OCI-LY1 (cell line): ENCODE measurements around the gene ZBBX.

Experiments used
- H2AFZ ChIP-seq: fragments of 200-600 bp; sonication (generic), shearing (Covaris generic); 2 replicates; pipeline ENCODE4 v1.6.0; 2014; ENCODE audit warnings: antibody characterized with exemption, mild to moderate bottlenecking, low read length
- H3F3A ChIP-seq: fragments of 200-600 bp; sonication (generic), shearing (Covaris generic); 2 replicates; pipeline ENCODE4 v1.6.0; 2014; ENCODE audit warnings: mild to moderate bottlenecking, antibody characterized with exemption, low read length, moderate library complexity; ENCODE audit not compliant: insufficient read depth
- H3K27ac ChIP-seq: fragments of 200-600 bp; sonication (generic); 2 replicates; pipeline ENCODE4 v1.5.1; 2014; ENCODE audit warnings: low read length, mixed run types, mild to moderate bottlenecking, low read depth; ENCODE audit not compliant: poor library complexity, severe bottlenecking
- H3K27me3 ChIP-seq: fragments of 200-600 bp; sonication (generic); 2 replicates; pipeline ENCODE4 v1.6.0; 2014; ENCODE audit warnings: antibody characterized with exemption, mild to moderate bottlenecking, low read length, moderate library complexity; ENCODE audit not compliant: insufficient read depth
- H3K36me3 ChIP-seq: fragments of 200-600 bp; sonication (generic); 2 replicates; pipeline ENCODE4 v1.6.1; 2014; ENCODE audit warnings: mild to moderate bottlenecking, antibody characterized with exemption, low read length, moderate library complexity, mixed read lengths; ENCODE audit not compliant: insufficient read depth
- H3K4me1 ChIP-seq: fragments of 200-600 bp; sonication (generic); 2 replicates; pipeline ENCODE4 v1.5.1; 2014; ENCODE audit warnings: mild to moderate bottlenecking, low read length, moderate library complexity; ENCODE audit not compliant: insufficient read depth, severe bottlenecking
- H3K4me2 ChIP-seq: fragments of 200-600 bp; sonication (generic), shearing (Covaris generic); 2 replicates; pipeline ENCODE4 v1.6.1; 2014; ENCODE audit warnings: low read length
- H3K4me3 ChIP-seq: fragments of 200-600 bp; sonication (generic); 2 replicates; pipeline ENCODE4 v1.5.1; 2014; ENCODE audit warnings: low read length, low read depth, mild to moderate bottlenecking, mixed read lengths; ENCODE audit not compliant: poor library complexity, severe bottlenecking
- H3K79me2 ChIP-seq: fragments of 200-600 bp; shearing (Covaris generic); 2 replicates; pipeline ENCODE4 v1.6.1; 2016; ENCODE audit warnings: mixed run types, low read length, mixed read lengths; ENCODE audit not compliant: insufficient read depth
- H3K9ac ChIP-seq: fragments of 200-600 bp; sonication (generic), shearing (Covaris generic); 2 replicates; pipeline ENCODE4 v1.6.1; 2014; ENCODE audit warnings: mild to moderate bottlenecking, low read length, mixed read lengths
- H3K9me2 ChIP-seq: fragments of 200-600 bp; sonication (generic), shearing (Covaris generic); 2 replicates; pipeline ENCODE4 v1.6.1; 2014; ENCODE audit warnings: low read depth, mild to moderate bottlenecking, low read length, mixed read lengths
- H3K9me3 ChIP-seq: fragments of 200-600 bp; shearing (Covaris generic); 2 replicates; pipeline ENCODE4 v1.6.1; 2014; ENCODE audit warnings: low read length, mixed read lengths
- H4K20me1 ChIP-seq: fragments of 200-600 bp; sonication (generic), shearing (Covaris generic); 2 replicates; pipeline ENCODE4 v1.6.0; 2016; ENCODE audit warnings: mild to moderate bottlenecking, low read length; ENCODE audit not compliant: insufficient read depth
- EZH2 ChIP-seq: fragments of 200-600 bp; sonication (generic), shearing (Covaris generic); IDR thresholded peaks from 2 replicates; pipeline ENCODE4 v1.8.0; 2017; ENCODE audit warnings: borderline replicate concordance, mixed run types, mild to moderate bottlenecking, antibody characterized with exemption, low read length, moderate library complexity, mixed read lengths
- TF ChIP-seq, protein P1 (sequence below): fragments of 200-600 bp; sonication (generic), shearing (Covaris generic); IDR thresholded peaks from 2 replicates; pipeline ENCODE4 v1.5.1; 2017; ENCODE audit warnings: mild to moderate bottlenecking, antibody characterized with exemption, low read length, moderate library complexity, mixed read lengths

The ZBBX gene

DNA sequence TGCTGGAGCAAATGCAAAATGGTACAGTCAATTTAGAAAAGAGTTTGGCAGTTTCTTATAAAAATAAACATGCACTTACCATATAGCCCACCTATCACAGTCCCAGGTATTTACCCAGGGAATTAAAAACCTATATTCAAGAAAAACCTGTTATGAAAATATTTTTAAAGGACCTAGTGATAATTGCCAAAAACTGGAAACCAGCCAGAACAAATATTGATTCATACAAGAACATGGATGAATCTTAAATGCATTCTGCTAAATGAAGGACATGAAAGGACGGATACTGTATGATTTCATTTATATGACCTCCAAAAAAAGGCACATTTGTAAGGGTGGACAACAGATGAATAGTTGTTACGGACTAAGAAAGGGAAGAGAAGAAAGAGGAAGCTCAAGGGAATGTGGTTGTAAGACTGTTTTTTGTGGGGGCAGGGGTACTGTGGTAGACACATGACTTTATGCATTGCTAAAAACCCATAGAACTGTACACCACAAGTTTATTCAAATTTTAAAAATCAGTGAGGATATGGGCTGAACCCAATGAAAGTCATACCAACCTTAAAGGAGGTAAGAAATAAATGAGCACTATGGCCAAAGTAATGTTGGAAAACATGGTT is 61.0 kb downstream of the ZBBX start:
- H3K4me1 ChIP-seq, result no peaks in the 10 kb centered on the region
- no peaks in the 10 kb centered on the region for H3K9me2 ChIP-seq
- H3K9me3 ChIP-seq, result no peaks in the 10 kb centered on the region
- H3K36me3 ChIP-seq, result no peaks in the 10 kb centered on the region
- H2AFZ ChIP-seq, result no peak overlapping the region
- TF ChIP-seq, protein P1, sequence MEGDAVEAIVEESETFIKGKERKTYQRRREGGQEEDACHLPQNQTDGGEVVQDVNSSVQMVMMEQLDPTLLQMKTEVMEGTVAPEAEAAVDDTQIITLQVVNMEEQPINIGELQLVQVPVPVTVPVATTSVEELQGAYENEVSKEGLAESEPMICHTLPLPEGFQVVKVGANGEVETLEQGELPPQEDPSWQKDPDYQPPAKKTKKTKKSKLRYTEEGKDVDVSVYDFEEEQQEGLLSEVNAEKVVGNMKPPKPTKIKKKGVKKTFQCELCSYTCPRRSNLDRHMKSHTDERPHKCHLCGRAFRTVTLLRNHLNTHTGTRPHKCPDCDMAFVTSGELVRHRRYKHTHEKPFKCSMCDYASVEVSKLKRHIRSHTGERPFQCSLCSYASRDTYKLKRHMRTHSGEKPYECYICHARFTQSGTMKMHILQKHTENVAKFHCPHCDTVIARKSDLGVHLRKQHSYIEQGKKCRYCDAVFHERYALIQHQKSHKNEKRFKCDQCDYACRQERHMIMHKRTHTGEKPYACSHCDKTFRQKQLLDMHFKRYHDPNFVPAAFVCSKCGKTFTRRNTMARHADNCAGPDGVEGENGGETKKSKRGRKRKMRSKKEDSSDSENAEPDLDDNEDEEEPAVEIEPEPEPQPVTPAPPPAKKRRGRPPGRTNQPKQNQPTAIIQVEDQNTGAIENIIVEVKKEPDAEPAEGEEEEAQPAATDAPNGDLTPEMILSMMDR, result no peak
- no peak for TF ChIP-seq EZH2
- no peaks in the 10 kb centered on the region for H3K27me3 ChIP-seq
- H4K20me1 ChIP-seq, result no peaks in the 10 kb centered on the region
- H3K4me2 ChIP-seq, result no peak overlapping the region
- no peaks in the 10 kb centered on the region for H3K79me2 ChIP-seq
- no peaks in the 10 kb centered on the region for H3F3A ChIP-seq
- no peak overlapping the region for H3K4me3 ChIP-seq
- no peak overlapping the region for H3K27ac ChIP-seq
- H3K9ac ChIP-seq, result no peak overlapping the region

DNA sequence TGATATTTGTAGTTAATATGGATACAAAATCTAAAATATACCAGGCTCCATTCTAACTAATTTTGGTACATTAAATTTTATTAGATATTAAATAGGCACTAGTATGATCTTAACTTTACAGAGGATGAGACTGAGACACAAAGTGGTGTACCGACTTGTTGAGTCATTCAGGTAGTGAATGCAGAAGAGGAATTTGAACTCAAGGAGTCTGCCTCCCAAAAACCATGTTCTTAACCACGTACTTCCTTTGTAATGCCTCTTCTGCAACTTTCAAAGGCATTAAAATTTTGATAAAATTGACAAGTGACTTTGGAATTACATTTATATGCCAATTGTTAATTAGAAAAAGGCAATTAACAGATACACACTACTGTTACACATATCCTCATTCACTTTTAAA is 61.8 kb downstream of the ZBBX start:
- no peak for TF ChIP-seq EZH2
- TF ChIP-seq, protein P1, result no peak
- Histone ChIP-seq H2AFZ (no peak overlapping the region), H3K27ac (no peak overlapping the region), H3K9ac (no peak overlapping the region), H4K20me1 (no peaks in the 10 kb centered on the region), H3K9me2 (no peaks in the 10 kb centered on the region), H3K4me2 (no peak overlapping the region), H3K4me1 (no peaks in the 10 kb centered on the region), H3F3A (no peaks in the 10 kb centered on the region), H3K36me3 (no peaks in the 10 kb centered on the region), H3K4me3 (no peak overlapping the region), H3K9me3 (no peaks in the 10 kb centered on the region), H3K27me3 (no peaks in the 10 kb centered on the region), H3K79me2 (no peaks in the 10 kb centered on the region)

DNA sequence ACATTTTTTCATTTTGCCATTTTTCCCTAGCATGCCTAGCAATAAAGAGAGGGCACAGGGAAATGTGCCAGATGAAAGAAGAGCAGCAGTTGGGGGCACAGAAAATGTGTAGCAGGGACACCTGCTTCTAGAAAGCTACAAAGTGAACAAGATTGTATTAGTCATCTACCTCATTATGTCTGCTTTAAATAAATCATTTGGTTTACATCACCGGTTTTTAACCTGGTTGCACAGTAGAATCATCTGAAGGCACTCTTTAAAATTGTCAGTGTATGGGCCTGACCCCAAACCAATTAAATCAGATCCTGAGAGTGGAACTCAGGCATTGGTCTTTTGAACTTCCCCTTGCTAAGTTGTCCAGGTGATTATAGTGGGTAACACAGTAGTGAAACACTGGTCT is 73.8 kb downstream of the ZBBX start:
- Histone ChIP-seq H3K27ac (no peak overlapping the region), H3K4me3 (no peak overlapping the region), H3K36me3 (no peaks in the 10 kb centered on the region), H2AFZ (no peak overlapping the region), H3K9me3 (no peaks in the 10 kb centered on the region), H3K79me2 (no peaks in the 10 kb centered on the region), H3K4me2 (no peak overlapping the region), H4K20me1 (no peaks in the 10 kb centered on the region), H3F3A (no peaks in the 10 kb centered on the region), H3K27me3 (no peaks in the 10 kb centered on the region), H3K9ac (no peak overlapping the region), H3K9me2 (no peaks in the 10 kb centered on the region), H3K4me1 (no peaks in the 10 kb centered on the region)
- no peak for TF ChIP-seq EZH2
- TF ChIP-seq, protein P1, result no peak
